ENCODE data around the gene TRIM25. TPM values are rescaled to one million over a fixed set of nuclear protein-coding genes. Genes with fewer than 3 reads are reported as not detected.

Gene TRIM25
- polyA plus RNA-seq, 1 of the 3 experiments (the other 2 are of a cell fraction): 17.1 TPM

- Histone ChIP-seq H3K79me2 (ENCODE audit: insufficient read depth) (peaks cover 43% of the 10 kb centered on the region), H3K4me2 (peak overlapping the region; percentile 90), H3K27ac (ENCODE audit: low read depth in 2 of 2, low read length in 1 of 2) (no peak overlapping the region), H3K4me1 (ENCODE audit: control insufficient read depth in 1 of 2, insufficient read depth in 2 of 2, low read depth in 1 of 2, low read length in 1 of 2) (peaks cover 13 to 23% of the 10 kb centered on the region in 2 experiments; a peak in 2 of 4 replicates), H3F3A (replicated peaks; ENCODE audit: insufficient read depth) (peaks cover 19% of the 10 kb centered on the region), H3K27me3 (ENCODE audit: insufficient read depth) (no peaks in the 10 kb centered on the region), H3K36me3 (replicated peaks in 1 of 2; ENCODE audit: control insufficient read depth in 1 of 2, insufficient read depth in 2 of 2, low read length in 1 of 2) (peaks cover 6 to 10% of the 10 kb centered on the region in 2 experiments), H3K9me3 (no peaks in the 10 kb centered on the region), H3K4me3 (ENCODE audit: low read depth in 2 of 2, low read length in 1 of 2) (peak overlapping the region; percentile 73 to 84), H2AFZ (ENCODE audit: low read depth) (no peak overlapping the region), H3K9ac (peak overlapping the region; percentile 89; the same call in 1 of the 2 replicates), H3K9me2 (no peaks in the 10 kb centered on the region), H4K20me1 (ENCODE audit: insufficient read depth) (no peaks in the 10 kb centered on the region)
- WGBS (ENCODE audit: low lambda C conversion rate): 88% methylated on average over 21 of the region's 21 CpGs
- CTCF ChIA-PET: interaction anchor here (1.3 to 1.8 kb wide), 3 partner anchors 9 to 93 kb away, joined by 3 to 9 read pairs (median 7); no protein-coding TSS in a partner anchor
- TF ChIP-seq MXI1 (IDR thresholded peaks at IDR 0.05; ENCODE audit: low read depth, low read length) (no peak), FOXM1 (IDR thresholded peaks at IDR 0.05; ENCODE audit: low read depth) (no peak), CHD2 (IDR thresholded peaks at IDR 0.05; ENCODE audit: low read length, partially characterized antibody) (no peak), EZH2phosphoT487 (IDR thresholded peaks at IDR 0.05; ENCODE audit: borderline replicate concordance, low read depth) (no peak)
- POLR2A ChIA-PET: interaction anchor here (0.6 to 1.1 kb wide), 2 partner anchors 29 to 92 kb away, joined by 3 to 4 read pairs; no protein-coding TSS in a partner anchor
- no peak for DNase-seq
Measured at GRCh38 chr17:56912105-56912999, 1.5 kb downstream of the TRIM25 start.

- H3K36me3 ChIP-seq (replicated peaks in 1 of 2; ENCODE audit: control insufficient read depth in 1 of 2, insufficient read depth in 2 of 2, low read length in 1 of 2): peaks cover 16 to 23% of the 10 kb centered on the region in 2 experiments
- H3K4me1 ChIP-seq (ENCODE audit: control insufficient read depth in 1 of 2, insufficient read depth in 2 of 2, low read depth in 1 of 2, low read length in 1 of 2): peaks cover 9 to 23% of the 10 kb centered on the region in 2 experiments; a peak in 2 of 4 replicates
- H3K4me3 ChIP-seq (ENCODE audit: low read depth in 2 of 2, low read length in 1 of 2): no peak overlapping the region
- 86% methylated on average over 7 of the region's 7 CpGs for WGBS (ENCODE audit: low lambda C conversion rate)
- no peaks in the 10 kb centered on the region for H4K20me1 ChIP-seq (ENCODE audit: insufficient read depth)
- no peaks in the 10 kb centered on the region for H3K27me3 ChIP-seq (ENCODE audit: insufficient read depth)
- CTCF ChIA-PET: interaction anchor here (0.9 to 1.7 kb wide), 7 partner anchors 14 to 100 kb away, joined by 3 to 8 read pairs (median 3); no protein-coding TSS in a partner anchor
- no peak overlapping the region for H3K27ac ChIP-seq (ENCODE audit: low read depth in 2 of 2, low read length in 1 of 2)
- no peaks in the 10 kb centered on the region for H3K9me2 ChIP-seq
- H3F3A ChIP-seq (replicated peaks; ENCODE audit: insufficient read depth): peaks cover 12% of the 10 kb centered on the region
- no peak for TF ChIP-seq RAD21 (IDR thresholded peaks at IDR 0.05; ENCODE audit: low read length)
- TF ChIP-seq NFIC (IDR thresholded peaks at IDR 0.05; ENCODE audit: borderline replicate concordance): no peak
- no peak for TF ChIP-seq ZBTB33 (IDR thresholded peaks at IDR 0.05; ENCODE audit: borderline replicate concordance, low read depth)
- no peak for TF ChIP-seq MAX (IDR thresholded peaks at IDR 0.05; ENCODE audit: low read depth)
- DNase-seq: no peak
- H2AFZ ChIP-seq (ENCODE audit: low read depth): no peak overlapping the region
- no peaks in the 10 kb centered on the region for H3K9me3 ChIP-seq
- POLR2A ChIA-PET: no interaction called here
- no peak overlapping the region for H3K9ac ChIP-seq
- H3K79me2 ChIP-seq (ENCODE audit: insufficient read depth): peaks cover 43% of the 10 kb centered on the region
- H3K4me2 ChIP-seq: no peak overlapping the region
Measured at GRCh38 chr17:56910509-56911235, 3.2 kb downstream of the TRIM25 start.
